HL-60 (cell line): Measurements from ENCODE around the gene CACNB3.

Experiments
- DNase-seq, 2 experiments: peaks; one replicate each; pipeline ENCODE4 v3.0.0-alpha.2; 2010 to 2020; ENCODE audit warnings: low read depth in 1 of 2, low spot score in 1 of 2
- H3K27ac ChIP-seq: fragments of 250-450 bp; sonication (Bioruptor Pico); replicated peaks from 2 replicates; pipeline ENCODE4 v1.5.1; 2020; ENCODE audit warnings: mild to moderate bottlenecking, moderate library complexity
- H3K27me3 ChIP-seq: fragments of 250-450 bp; sonication (Bioruptor Pico); 2 replicates; pipeline ENCODE4 v1.5.1; 2021; ENCODE audit warnings: mild to moderate bottlenecking, moderate library complexity; ENCODE audit not compliant: insufficient read depth, poor library complexity, severe bottlenecking
- H3K4me3 ChIP-seq: replicated peaks from 2 replicates; pipeline ENCODE4 v1.5.1; 2011; ENCODE audit warnings: mild to moderate bottlenecking, control low read depth, low read length; ENCODE audit not compliant: insufficient read depth
- GABPA ChIP-seq: IDR thresholded peaks from 2 replicates; pipeline ENCODE4 v1.6.1; 2012; ENCODE audit warnings: low read depth
- POLR2AphosphoS5 ChIP-seq: IDR thresholded peaks from 2 replicates; pipeline ENCODE4 v1.6.1; 2012; ENCODE audit warnings: low read depth
- SPI1 ChIP-seq: IDR thresholded peaks from 2 replicates; pipeline ENCODE4 v1.6.1; 2012; ENCODE audit warnings: low read depth, mild to moderate bottlenecking, borderline replicate concordance
- long read RNA-seq: library from polyadenylated mRNA; unstranded; transcript quantifications from one replicate; pipeline ENCODE4 v2.0.0, GENCODE V29; 2020
- TF ChIP-seq, protein P1 (sequence below): IDR thresholded peaks from 2 replicates; pipeline ENCODE4 v1.6.1; 2012; ENCODE audit warnings: low read depth; ENCODE audit not compliant: insufficient replicate concordance
- TF ChIP-seq, protein P2 (sequence below): IDR thresholded peaks from one replicate; pipeline ENCODE4 v1.5.1; 2011; ENCODE audit warnings: low read length, control low read depth, inconsistent platforms; ENCODE audit not compliant: insufficient read depth

Gene CACNB3
- long read RNA-seq, partial matches to known transcripts, result 2 of 3 reads
- long read RNA-seq, other reads (novel, unspliced or antisense), result 1 of 3 reads

DNA sequence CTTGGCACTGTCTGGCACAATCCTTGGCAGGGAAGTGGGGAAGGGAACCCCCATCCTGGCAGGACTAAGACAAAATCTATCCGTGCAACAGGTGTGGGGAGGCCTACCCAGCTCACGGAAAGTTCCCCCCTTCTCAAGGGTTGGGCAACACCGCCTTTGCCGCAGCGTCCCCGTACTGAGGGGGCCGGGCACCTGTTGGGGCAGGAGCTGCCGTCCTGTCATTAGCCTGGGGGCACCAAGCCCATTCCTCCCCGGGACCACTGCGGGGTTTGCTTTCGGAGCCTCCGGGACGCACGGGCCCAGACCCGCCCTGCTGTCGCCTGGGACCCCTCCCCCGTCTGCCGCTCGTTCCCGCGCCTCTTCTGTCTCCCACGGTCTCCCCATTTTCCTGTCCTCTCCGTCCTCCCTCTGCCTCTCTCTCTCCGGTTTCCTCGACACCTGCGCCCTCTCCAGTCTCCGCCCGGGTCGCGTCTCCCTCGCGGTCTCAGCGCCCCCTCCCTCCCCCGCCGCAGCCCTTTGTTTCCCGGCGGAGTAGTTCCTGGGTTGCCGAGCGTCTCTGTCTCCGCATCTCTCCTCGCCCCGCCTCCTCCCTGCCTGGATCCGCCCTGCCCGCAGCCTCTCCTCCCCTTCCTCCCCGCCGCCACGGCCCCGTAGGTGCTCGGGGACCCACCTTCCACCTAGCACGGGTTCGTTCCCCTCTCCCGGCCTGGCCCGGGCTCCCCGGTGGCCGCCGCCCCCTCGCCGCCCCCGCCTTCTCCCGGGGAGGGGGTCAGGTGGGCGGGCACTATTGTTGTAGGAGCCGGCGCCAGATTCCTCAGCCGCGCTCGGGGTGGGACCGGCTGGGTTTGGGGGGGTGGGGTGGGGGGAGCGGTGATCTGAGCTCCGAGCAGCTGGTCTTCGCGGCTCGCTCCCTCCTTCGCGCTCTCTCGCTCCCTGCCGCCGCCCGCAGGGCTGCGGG is at the start of gene CACNB3:
Gene CACNB3, plus strand, starts transcription at position 624 of the 958 bp plus-strand sequence. CDS start 434 bp downstream, outside the sequence.
- peak in 1 of 2 experiments; percentile 52 for DNase-seq
- Histone ChIP-seq H3K4me3 (peak within 1 kb of the TSS; percentile 59), H3K27ac (no peak within 1 kb of the TSS), H3K27me3 (peaks cover 12% of the 10 kb centered on the region)
- TF ChIP-seq GABPA, result no peak
- TF ChIP-seq SPI1, result no peak
- no peak for TF ChIP-seq POLR2AphosphoS5
- TF ChIP-seq, protein P1, sequence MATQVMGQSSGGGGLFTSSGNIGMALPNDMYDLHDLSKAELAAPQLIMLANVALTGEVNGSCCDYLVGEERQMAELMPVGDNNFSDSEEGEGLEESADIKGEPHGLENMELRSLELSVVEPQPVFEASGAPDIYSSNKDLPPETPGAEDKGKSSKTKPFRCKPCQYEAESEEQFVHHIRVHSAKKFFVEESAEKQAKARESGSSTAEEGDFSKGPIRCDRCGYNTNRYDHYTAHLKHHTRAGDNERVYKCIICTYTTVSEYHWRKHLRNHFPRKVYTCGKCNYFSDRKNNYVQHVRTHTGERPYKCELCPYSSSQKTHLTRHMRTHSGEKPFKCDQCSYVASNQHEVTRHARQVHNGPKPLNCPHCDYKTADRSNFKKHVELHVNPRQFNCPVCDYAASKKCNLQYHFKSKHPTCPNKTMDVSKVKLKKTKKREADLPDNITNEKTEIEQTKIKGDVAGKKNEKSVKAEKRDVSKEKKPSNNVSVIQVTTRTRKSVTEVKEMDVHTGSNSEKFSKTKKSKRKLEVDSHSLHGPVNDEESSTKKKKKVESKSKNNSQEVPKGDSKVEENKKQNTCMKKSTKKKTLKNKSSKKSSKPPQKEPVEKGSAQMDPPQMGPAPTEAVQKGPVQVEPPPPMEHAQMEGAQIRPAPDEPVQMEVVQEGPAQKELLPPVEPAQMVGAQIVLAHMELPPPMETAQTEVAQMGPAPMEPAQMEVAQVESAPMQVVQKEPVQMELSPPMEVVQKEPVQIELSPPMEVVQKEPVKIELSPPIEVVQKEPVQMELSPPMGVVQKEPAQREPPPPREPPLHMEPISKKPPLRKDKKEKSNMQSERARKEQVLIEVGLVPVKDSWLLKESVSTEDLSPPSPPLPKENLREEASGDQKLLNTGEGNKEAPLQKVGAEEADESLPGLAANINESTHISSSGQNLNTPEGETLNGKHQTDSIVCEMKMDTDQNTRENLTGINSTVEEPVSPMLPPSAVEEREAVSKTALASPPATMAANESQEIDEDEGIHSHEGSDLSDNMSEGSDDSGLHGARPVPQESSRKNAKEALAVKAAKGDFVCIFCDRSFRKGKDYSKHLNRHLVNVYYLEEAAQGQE, result no peak
- TF ChIP-seq, protein P2, sequence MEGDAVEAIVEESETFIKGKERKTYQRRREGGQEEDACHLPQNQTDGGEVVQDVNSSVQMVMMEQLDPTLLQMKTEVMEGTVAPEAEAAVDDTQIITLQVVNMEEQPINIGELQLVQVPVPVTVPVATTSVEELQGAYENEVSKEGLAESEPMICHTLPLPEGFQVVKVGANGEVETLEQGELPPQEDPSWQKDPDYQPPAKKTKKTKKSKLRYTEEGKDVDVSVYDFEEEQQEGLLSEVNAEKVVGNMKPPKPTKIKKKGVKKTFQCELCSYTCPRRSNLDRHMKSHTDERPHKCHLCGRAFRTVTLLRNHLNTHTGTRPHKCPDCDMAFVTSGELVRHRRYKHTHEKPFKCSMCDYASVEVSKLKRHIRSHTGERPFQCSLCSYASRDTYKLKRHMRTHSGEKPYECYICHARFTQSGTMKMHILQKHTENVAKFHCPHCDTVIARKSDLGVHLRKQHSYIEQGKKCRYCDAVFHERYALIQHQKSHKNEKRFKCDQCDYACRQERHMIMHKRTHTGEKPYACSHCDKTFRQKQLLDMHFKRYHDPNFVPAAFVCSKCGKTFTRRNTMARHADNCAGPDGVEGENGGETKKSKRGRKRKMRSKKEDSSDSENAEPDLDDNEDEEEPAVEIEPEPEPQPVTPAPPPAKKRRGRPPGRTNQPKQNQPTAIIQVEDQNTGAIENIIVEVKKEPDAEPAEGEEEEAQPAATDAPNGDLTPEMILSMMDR, result no peak

DNA sequence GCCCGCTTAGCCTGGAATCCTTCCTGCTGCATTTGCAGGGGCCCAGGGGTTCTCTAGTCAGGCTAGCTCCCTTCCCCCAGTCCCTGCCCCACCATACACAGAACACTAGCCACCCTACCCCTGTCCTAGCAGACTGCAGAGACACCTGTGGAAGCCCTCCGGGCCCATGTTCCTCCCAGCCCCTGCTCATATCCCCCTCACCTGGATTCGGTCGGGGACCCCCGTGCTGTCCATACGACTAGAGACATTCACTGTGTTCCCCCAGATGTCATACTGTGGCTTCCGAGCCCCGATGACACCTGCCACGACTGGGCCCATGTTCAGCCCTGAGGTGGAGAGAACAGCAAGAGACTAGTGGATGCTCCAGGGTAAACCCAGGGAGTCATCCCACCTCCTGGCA is 49.6 kb upstream of the CACNB3 start:
- no peak overlapping the region for H3K27ac ChIP-seq

DNA sequence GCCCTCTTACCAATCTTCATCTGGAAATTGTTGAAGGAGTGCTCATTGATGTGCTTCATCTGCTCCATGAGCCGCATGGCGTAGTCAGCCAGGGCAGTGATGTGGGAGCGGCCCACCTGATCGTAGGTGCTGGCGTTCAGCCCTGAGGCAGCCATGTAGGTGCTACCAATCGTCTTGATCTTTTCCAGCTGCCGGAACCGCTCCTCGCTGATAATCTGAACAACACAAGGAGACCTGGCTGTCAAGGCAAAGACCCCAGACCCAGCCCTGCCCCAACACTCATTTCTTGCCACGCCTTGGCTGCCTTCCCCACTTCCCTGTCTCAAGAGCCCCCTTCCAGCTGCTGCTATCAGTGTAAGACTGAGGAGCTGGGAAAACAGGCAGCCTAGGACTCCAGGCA is 47.5 kb upstream of the CACNB3 start:
- TF ChIP-seq POLR2AphosphoS5, result no peak
- TF ChIP-seq, protein P2, result no peak
- TF ChIP-seq SPI1, result no peak
- TF ChIP-seq, protein P1, result no peak
- no peak for TF ChIP-seq GABPA
- DNase-seq, result no peak
- Histone ChIP-seq H3K27me3 (no peaks in the 10 kb centered on the region), H3K4me3 (no peak overlapping the region), H3K27ac (no peak overlapping the region)

More for the DNA sequence above, 49.6 kb upstream of the CACNB3 start:
- Histone ChIP-seq H3K27me3 (no peaks in the 10 kb centered on the region), H3K4me3 (no peak overlapping the region)
- no peak for DNase-seq
- TF ChIP-seq, protein P1, result no peak
- TF ChIP-seq, protein P2, result no peak
- TF ChIP-seq POLR2AphosphoS5 (no peak), SPI1 (no peak), GABPA (no peak)
